Keratinocyte (primary cell): ENCODE results near the gene LPCAT2. TPM values are rescaled to one million over a fixed set of nuclear protein-coding genes. Genes with fewer than 3 reads are reported as not detected.

Experiments
- DNase-seq: peaks from one replicate; pipeline ENCODE4 v3.0.0-alpha.2; 2011; ENCODE audit warnings: low read depth, missing footprints, low spot score
- FAIRE-seq: peaks from 2 replicates; lab custom pipeline; 2011; peaks lifted over from hg19 to GRCh38; lab: Jason Lieb, UNC
- H2AFZ ChIP-seq: 2 replicates; pipeline ENCODE4 v1.6.0; 2012; ENCODE audit warnings: low read length, control low read depth, inconsistent platforms; ENCODE audit not compliant: control insufficient read depth
- H3K27ac ChIP-seq: 2 replicates; pipeline ENCODE4 v1.5.1; 2011; ENCODE audit warnings: low read length; ENCODE audit not compliant: control insufficient read depth, insufficient read depth
- H3K27me3 ChIP-seq: 3 replicates; pipeline ENCODE4 v1.6.0; 2011; ENCODE audit warnings: low read length; ENCODE audit not compliant: control insufficient read depth, insufficient read depth; ENCODE audit errors: extremely low read depth
- H3K36me3 ChIP-seq, 2 experiments: 2 replicates in 1 of 2; 3 replicates in 1 of 2; pipeline ENCODE4 v1.5.1; 2011; ENCODE audit warnings: low read length in 2 of 2, mild to moderate bottlenecking in 1 of 2; ENCODE audit not compliant: control insufficient read depth in 2 of 2, insufficient read depth in 2 of 2; ENCODE audit errors: extremely low read depth in 1 of 2
- H3K4me1 ChIP-seq: 3 replicates; pipeline ENCODE4 v1.5.1; 2011; ENCODE audit warnings: low read length; ENCODE audit not compliant: control insufficient read depth, insufficient read depth; ENCODE audit errors: extremely low read depth
- H3K4me2 ChIP-seq: 3 replicates; pipeline ENCODE4 v1.6.0; 2011; ENCODE audit warnings: low read depth, low read length; ENCODE audit not compliant: control insufficient read depth, insufficient read depth; ENCODE audit errors: extremely low read depth
- H3K4me3 ChIP-seq, 3 experiments: fragments of 200-600 bp in 1 of 3; sonication (generic) in 1 of 3; 2 replicates in 2 of 3; 3 replicates in 1 of 3; pipeline ENCODE4 v1.5.1; 2011 to 2016; ENCODE audit warnings: low read length in 3 of 3, mild to moderate bottlenecking in 3 of 3, control low read depth in 2 of 3, inconsistent platforms in 1 of 3, low read depth in 1 of 3, mixed read lengths in 1 of 3, mixed run types in 1 of 3, moderate library complexity in 1 of 3; ENCODE audit not compliant: control insufficient read depth in 2 of 3, insufficient read depth in 2 of 3; ENCODE audit errors: extremely low read depth in 1 of 3
- H3K79me2 ChIP-seq: 2 replicates; pipeline ENCODE4 v1.6.0; 2012; ENCODE audit warnings: low read length; ENCODE audit not compliant: control insufficient read depth, insufficient read depth
- H3K9ac ChIP-seq: 3 replicates; pipeline ENCODE4 v1.6.0; 2011; ENCODE audit warnings: low read length; ENCODE audit not compliant: control insufficient read depth, insufficient read depth; ENCODE audit errors: extremely low read depth
- H3K9me1 ChIP-seq: 3 replicates; pipeline ENCODE4 v1.6.0; 2011; ENCODE audit warnings: low read length; ENCODE audit not compliant: control insufficient read depth, insufficient read depth; ENCODE audit errors: extremely low read depth
- H3K9me3 ChIP-seq: 2 replicates; pipeline ENCODE4 v1.5.1; 2012; ENCODE audit warnings: low read depth, low read length; ENCODE audit not compliant: control insufficient read depth
- H4K20me1 ChIP-seq: 3 replicates; pipeline ENCODE4 v1.6.0; 2011; ENCODE audit warnings: low read length; ENCODE audit not compliant: control insufficient read depth, insufficient read depth; ENCODE audit errors: extremely low read depth
- EZH2 ChIP-seq: IDR thresholded peaks from one replicate; pipeline ENCODE4 v1.6.1; 2012; ENCODE audit warnings: inconsistent platforms, mild to moderate bottlenecking, low read length, moderate library complexity
- dilution Hi-C: fragments of 300-500 bp; cut with MboI; formaldehyde crosslinking; loops from one replicate; pipeline ENCODE4 v1.7.0; 2020; ENCODE audit warnings: low sequenced_read_pairs; ENCODE audit not compliant: extremely low pct_ligation_motif_present
- polyA plus RNA-seq, 5 experiments: library from polyadenylated mRNA; depleted of rRNA in 3 of 5; stranded (reverse) in 3 of 5; stranded (forward) in 1 of 5; unstranded in 1 of 5; fragments of >200 nt; gene quantifications; 1 replicate in 1 of 5; 2 replicates in 3 of 5; 3 replicates in 1 of 5; pipeline versions ENCODE4 v1.2.1 to v1.2.3, GENCODE V29; 2011 to 2012; ENCODE audit warnings: missing spikeins in 2 of 5, low read depth in 1 of 5, low replicate concordance in 1 of 5
- TF ChIP-seq, protein P1 (sequence below), 3 experiments: IDR thresholded peaks in 1 of 3; conservative IDR thresholded peaks in 1 of 3; optimal IDR thresholded peaks in 1 of 3; 2 replicates in 2 of 3; 3 replicates in 1 of 3; pipeline versions ENCODE3 to v1.5.1; 2011; ENCODE audit warnings: low read length in 3 of 3, mild to moderate bottlenecking in 3 of 3, moderate library complexity in 2 of 3, control low read depth in 1 of 3, inconsistent platforms in 1 of 3; ENCODE audit not compliant: insufficient read depth in 2 of 3; ENCODE audit errors: extremely low read depth in 1 of 3

LPCAT2 gene
- polyA plus RNA-seq, 1 donor (not counting 4 experiments of a cell fraction or from before 2014, with no cell fraction given), result 54.4 TPM

DNA sequence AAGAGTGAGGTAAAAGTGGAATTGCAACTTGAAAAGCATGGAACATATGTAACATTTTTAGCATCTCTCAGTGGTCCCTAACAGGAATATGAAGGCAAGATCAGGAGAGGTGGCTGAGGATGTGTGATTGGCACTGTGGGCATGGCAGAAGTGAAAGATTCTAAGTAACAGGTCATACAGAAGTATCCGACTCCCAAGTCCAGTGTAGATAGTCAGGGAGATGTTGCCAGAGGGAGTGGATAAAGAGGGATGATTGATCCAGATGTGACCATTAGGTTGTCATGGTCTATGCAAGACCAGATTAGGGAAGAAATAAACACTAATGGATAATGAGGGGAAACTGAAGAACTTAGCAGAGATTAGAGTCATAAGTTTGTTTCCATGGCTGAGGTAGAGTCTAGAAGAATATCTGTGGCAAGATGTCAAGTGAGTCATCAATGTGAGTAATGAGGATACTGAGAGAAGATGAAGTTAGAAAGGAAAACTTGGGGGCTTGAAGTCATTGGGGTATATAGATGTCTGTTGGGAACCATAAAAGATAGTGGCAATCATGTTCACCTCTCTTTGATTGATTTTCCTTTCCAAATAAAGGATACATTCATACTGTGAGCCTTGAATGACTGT lies 33.7 kb downstream of the LPCAT2 start:
- no peak for DNase-seq
- Histone ChIP-seq H3K27ac (no peak overlapping the region), H3K27me3 (no peaks in the 10 kb centered on the region), H3K4me3 (no peak overlapping the region), H3K79me2 (no peaks in the 10 kb centered on the region), H4K20me1 (no peaks in the 10 kb centered on the region), H3K4me1 (peaks cover 9% of the 10 kb centered on the region), H3K9me1 (no peaks in the 10 kb centered on the region), H3K9me3 (no peaks in the 10 kb centered on the region), H2AFZ (no peak overlapping the region), H3K9ac (no peak overlapping the region), H3K4me2 (no peak overlapping the region), H3K36me3 (peaks cover 7 to 8% of the 10 kb centered on the region in 2 experiments)
- TF ChIP-seq, protein P1, sequence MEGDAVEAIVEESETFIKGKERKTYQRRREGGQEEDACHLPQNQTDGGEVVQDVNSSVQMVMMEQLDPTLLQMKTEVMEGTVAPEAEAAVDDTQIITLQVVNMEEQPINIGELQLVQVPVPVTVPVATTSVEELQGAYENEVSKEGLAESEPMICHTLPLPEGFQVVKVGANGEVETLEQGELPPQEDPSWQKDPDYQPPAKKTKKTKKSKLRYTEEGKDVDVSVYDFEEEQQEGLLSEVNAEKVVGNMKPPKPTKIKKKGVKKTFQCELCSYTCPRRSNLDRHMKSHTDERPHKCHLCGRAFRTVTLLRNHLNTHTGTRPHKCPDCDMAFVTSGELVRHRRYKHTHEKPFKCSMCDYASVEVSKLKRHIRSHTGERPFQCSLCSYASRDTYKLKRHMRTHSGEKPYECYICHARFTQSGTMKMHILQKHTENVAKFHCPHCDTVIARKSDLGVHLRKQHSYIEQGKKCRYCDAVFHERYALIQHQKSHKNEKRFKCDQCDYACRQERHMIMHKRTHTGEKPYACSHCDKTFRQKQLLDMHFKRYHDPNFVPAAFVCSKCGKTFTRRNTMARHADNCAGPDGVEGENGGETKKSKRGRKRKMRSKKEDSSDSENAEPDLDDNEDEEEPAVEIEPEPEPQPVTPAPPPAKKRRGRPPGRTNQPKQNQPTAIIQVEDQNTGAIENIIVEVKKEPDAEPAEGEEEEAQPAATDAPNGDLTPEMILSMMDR (optimal IDR thresholded peaks at IDR 0.05 in 1 of 3, IDR thresholded peaks at IDR 0.05 in 1 of 3, conservative IDR thresholded peaks at IDR 0.05 in 1 of 3; ENCODE audit: extremely low read depth in 1 of 3, insufficient read depth in 2 of 3, low read length in 3 of 3), result no peak
- TF ChIP-seq EZH2, result no peak
- FAIRE-seq, result peak; percentile 85
- dilution Hi-C loops, result no loop called here

DNA sequence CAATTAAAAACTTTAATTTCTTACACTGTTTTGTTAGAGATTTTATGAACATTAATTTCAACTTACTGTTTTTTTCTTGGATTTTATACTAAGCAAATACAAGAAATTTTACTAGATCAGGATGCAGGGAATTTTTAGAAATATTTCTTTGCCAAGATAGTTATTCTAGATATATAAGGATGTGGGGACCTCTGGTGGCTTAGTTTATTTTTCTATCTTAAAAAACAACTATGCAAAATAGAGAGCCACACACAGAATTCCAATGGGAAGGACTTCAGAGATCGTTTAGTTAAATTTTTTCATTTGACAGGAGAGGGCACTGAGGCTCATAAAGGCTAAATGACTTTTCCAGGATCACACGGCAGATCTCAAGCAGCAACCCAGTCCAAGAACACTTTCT lies 34.6 kb downstream of the LPCAT2 start:
- no peak overlapping the region for H2AFZ ChIP-seq
- H3K36me3 ChIP-seq, result peaks cover 6 to 7% of the 10 kb centered on the region in 2 experiments
- no peaks in the 10 kb centered on the region for H3K79me2 ChIP-seq
- no peaks in the 10 kb centered on the region for H3K9me1 ChIP-seq
- no peaks in the 10 kb centered on the region for H4K20me1 ChIP-seq
- no peak overlapping the region for H3K27ac ChIP-seq
- FAIRE-seq, result no peak
- H3K4me1 ChIP-seq, result peaks cover 9% of the 10 kb centered on the region
- dilution Hi-C loops, result no loop called here
- no peak for DNase-seq
- no peaks in the 10 kb centered on the region for H3K9me3 ChIP-seq
- no peak for TF ChIP-seq EZH2
- TF ChIP-seq, protein P1 (optimal IDR thresholded peaks at IDR 0.05 in 1 of 3, IDR thresholded peaks at IDR 0.05 in 1 of 3, conservative IDR thresholded peaks at IDR 0.05 in 1 of 3; ENCODE audit: extremely low read depth in 1 of 3, insufficient read depth in 2 of 3, low read length in 3 of 3), result no peak
- no peak overlapping the region for H3K4me2 ChIP-seq
- H3K27me3 ChIP-seq, result no peaks in the 10 kb centered on the region
- no peak overlapping the region for H3K4me3 ChIP-seq
- no peak overlapping the region for H3K9ac ChIP-seq
